Hindlimb muscle (tissue), 1 donor: ENCODE measurements around the gene ETV6. TPM values are rescaled to one million over a fixed set of nuclear protein-coding genes. Genes with fewer than 3 reads are reported as not detected.
"Not testable (repeated sequence)": the region's sequence is repeated elsewhere in the genome, so short reads cannot be mapped to it uniquely, and the experiment has no call there.

ENCODE experiments used
- DNase-seq: peaks from one replicate; pipeline ENCODE4 v3.0.0-alpha.2; 2013
- polyA plus RNA-seq: library from polyadenylated mRNA; unstranded; fragments of 120-200 nt; gene quantifications from one replicate; pipeline ENCODE4 v1.2.1, GENCODE V29; 2013; ENCODE audit not compliant: insufficient read length

Gene ETV6
- polyA plus RNA-seq, 1 donor = 12.1 TPM

DNA sequence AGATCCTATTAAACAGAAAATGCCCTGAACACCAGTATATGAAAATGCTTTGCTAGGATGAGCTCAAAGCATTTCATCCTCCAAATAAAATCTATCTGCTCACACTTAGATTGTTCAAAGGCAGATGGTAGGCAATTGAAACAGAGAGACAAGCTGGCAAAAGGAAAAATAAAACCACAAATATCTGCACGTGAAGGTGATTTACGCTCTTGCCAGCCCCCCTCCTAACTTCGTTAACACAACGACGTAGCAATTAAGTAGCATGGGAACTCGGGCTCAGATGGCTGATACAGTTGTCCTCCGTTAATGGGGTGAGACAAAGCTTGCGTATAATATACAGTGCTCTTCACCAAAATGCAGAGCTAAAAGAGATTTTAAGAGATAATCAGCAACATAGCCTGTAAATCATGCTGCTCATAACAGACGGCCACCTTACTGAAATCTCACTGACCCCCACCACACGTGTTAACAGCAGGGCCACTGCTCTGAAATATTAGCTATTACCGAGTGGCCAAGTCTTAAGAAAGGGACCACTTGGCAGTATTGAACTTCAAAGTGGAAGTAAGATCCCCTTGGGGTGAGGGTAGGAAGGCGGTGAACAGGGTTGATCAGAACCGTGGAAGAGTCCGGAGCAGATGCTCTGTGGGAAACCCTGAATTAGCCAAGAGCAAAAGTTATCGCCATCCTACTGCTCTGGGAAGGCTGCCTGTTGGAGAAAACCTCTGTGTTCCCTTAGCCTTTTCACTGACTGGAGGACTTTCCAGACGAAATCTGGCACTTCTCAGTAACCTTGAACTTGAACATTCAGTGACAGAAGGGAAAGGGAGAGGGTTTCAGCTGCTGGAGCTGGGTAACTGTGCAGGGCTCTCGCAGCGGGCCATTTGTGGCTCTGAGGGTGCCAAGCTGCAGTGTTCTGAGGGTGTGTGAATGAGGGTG, 23.1 kb downstream of the ETV6 start:
- DNase-seq = no peak

- DNase-seq = no peak
Measured at GRCh38 chr12:11673666-11674461, 24.4 kb downstream of the ETV6 start.

DNA sequence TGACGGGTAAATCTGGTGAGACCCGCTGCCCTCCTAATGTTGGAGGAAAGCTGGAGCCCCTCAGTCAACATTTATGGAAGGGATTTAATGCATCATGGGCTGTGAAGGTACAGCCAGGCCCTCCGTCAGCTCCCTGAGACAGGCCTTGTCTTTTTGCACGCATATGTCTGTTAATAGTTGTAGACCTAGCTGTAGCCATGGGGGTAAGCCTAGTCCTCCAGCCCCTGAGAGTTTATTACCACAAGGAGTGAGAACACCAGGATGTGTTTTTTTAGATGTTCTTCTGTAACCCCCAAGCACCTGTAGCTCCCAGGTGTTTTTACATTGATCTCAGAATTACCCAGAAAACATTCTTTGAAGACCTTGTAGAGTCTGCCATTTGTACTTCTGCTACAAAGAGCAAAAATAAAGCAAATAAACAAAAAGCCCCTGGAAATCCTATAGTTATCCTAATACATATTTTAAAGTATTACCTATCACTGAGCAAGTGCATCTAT, 25.5 kb downstream of the ETV6 start:
- DNase-seq = no peak

DNA sequence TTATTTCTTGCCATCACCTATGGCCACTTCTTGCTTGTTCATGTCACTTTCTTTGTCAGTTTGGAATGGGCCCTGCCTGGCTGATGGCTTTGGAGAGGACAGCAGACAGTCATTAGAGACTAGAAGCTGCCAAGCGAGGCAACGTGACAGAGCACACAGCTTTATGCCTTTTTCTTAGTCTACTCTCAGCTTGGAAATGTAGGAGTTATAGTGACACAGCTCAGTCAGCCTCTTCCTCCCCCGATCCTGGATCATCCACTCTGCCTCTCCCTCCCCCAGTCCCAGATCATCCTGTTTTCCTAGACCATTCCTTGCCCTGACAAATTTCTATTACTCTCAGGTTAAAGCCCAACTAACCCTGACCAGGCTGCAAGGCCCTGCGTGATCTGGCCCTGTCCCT, 26.6 kb downstream of the ETV6 start:
- DNase-seq = no peak

DNA sequence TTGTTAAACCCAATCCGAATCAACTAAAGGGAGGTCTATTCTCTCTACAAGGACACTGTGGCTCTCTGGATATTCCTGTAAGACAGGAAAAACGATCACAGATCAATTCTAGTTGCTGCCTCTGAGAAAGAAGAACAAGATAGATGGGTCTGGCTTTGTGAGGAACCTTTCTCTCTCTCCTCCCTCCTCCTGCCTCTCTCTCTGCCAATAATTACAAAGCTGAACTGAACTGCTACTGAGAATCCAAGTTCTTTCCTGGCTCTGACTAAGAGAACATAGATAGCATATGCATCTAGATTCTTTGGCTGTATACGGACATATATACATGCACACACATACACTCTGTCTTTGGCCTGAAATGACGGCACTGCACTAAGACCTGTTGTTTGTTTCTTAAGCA, 27.6 kb downstream of the ETV6 start:
- DNase-seq = peak; percentile 37

DNA sequence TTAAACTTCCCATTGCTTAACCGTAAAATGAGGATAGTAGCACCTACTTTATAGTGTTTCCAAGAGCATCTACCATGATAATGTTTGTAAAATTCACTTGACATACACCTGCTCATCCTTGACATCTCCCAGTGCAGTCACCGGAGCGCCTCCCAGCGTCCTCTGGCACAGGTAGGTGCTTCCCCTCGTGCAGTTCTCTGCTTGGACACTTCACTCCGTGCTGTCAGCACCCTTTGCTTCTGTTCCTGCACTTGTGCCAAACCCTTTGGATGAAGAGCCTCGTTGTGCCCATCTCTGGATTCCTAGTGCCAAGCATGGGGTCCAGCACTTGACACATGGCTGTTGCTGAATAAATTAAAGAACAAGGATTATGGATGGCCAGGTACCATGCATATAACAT, 28.3 kb downstream of the ETV6 start:
- DNase-seq = no peak

- DNase-seq = no peak
Measured at GRCh38 chr12:11678781-11679180, 29.3 kb downstream of the ETV6 start.

GRCh38 chr12:11681207-11681606, 31.7 kb downstream of the ETV6 start:
- no peak for DNase-seq

GRCh38 chr12:11681695-11682094, 32.2 kb downstream of the ETV6 start:
- not testable (repeated sequence) for DNase-seq

DNA sequence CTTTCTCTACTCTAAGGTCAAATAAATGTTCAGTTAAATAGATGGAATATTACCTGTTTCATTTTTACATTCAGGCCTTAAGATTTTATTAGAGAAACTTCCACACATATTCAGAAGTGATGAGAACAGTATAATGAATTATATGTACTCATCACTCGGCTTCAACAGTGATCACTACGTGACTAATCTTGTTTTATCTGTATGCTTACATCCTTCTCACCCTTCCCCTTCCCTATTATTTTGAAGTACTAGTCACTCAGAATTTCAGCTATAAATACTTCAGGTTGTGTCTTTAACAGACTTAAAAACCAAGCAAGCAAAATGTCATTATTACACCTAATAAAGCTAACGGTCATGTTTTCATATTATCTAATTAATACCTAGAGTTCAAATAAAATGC, 34.9 kb downstream of the ETV6 start:
- no peak for DNase-seq

DNA sequence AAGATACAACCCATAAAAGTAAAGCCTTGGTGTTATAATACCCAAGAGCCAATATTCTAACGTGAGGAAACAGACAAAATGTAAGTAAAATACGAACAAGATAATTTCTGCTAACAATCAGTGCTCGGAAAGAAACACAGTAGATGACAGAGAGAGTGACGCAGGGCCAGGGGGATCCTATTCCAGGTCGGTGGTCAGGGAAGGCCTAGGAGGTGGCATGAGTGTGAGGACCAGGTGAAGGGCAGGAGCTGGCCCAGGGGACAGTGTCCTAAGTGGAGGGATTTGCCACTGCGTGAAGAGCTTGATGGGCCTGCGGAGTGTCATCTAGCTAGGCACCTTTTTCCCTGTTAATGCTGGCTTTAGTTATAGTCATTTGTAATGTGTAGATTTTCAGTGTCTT, 35.3 kb downstream of the ETV6 start:
- no peak for DNase-seq

DNA sequence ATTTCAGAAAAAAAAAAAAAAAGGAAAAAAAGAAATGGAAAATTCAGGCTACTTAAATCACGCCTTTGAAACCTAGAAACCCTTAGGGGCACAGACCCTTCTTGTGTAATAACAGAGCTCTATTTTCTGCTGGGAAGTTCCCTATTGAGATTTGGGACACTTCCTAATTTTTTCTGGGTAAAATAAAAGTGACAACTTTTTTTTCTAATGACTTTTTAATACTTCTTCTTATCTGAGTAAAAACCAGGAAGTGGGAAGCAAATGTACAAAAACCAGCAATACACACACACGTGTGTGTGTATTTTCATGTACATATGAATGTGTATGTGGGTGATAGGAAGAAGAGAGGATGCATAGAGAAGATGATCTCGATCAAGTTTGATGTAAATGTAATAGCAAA, 35.8 kb downstream of the ETV6 start:
- no peak for DNase-seq

GRCh38 chr12:11685716-11686115, 36.2 kb downstream of the ETV6 start:
- DNase-seq = no peak

DNA sequence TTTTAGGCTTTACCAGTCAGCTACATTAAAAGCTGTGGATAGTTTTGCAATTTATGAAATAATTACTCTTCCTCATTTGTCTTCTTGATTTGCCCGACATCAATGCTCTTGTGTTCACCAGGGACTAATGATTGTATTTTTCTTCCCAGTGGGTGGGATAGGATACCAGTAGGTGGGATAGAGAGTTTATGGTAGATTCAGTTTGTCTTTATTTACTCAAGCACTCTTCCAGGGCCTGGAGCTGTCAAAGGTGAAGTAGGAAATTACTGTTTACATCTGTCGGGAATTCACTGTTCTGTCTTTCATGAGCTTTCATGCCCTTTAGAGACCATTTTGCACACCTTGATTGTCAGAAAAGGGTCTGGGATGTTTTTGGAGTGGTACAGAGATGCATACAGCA, 36.6 kb downstream of the ETV6 start:
- no peak for DNase-seq

GRCh38 chr12:11687528-11687927, 38.1 kb downstream of the ETV6 start:
- no peak for DNase-seq

- DNase-seq = no peak
Measured at GRCh38 chr12:11688379-11688778, 38.9 kb downstream of the ETV6 start.

GRCh38 chr12:11688831-11689230, 39.4 kb downstream of the ETV6 start:
- no peak for DNase-seq

DNA sequence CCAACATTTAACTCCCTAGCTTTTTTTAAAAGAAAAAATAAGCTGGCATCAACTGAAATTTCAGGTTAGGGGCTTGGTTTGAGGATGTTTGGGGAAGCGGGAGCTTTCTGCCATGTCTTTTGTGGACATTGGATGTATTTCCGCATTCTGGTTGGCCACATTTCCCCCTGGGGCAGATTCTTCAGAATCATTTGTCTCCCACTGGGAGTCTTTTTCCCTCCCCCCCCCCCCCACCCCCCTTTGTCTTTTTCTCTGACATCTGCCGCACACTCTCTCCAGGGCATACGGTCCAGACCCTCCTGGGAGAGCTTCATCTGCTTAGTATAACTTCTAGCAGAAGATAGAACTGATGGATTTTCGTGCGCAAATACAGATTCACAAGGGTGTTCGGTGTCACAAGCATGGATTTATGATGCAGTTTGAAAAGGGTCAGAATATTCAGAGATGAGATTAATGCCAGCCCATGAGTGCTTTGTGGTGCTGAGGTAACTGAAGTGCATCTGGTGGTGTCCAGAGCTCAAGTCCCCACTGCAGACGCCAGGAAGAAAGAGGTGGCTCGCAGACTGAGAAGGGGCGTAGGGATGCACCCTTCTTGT, 40.2 kb downstream of the ETV6 start:
- no peak for DNase-seq

- no peak for DNase-seq
Measured at GRCh38 chr12:11693067-11693466, 43.6 kb downstream of the ETV6 start.

DNA sequence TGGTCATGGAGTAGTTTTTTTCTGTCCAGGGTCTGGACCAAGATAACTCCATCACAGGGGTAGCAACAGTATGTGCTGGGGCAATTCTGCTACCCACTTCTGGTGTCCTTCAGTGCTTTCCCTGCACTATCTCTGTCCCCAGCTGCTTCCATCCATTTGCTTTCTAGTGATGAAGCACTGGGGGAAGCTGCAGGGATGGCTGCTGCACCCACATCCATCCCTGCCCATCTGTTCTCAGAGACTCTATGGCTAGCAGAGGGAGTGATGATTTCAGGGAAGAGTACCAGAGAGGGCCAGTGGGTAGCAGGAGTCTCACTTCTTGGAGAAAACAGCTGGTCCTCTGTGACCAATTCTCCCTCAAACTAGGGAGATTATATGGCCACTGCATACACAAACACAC, 44.1 kb downstream of the ETV6 start:
- DNase-seq = no peak

DNA sequence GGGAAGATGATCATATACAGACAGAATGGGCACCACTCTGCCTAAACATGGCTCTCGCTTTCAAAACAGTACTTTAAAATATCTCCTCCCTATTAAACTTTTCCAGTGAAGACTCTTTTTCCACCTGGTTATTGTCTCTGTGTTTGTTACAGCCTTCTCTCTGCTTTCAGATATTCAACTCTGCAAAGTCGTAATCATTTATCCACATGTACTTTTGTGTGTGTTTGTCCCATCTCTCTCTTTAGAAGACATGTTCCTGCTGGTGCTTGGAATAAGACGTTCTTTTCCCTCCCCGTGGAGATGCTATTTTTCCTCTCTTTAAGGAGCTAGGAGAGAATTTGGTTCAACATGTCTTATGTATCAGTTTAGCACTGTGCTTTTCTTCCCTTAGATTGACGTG, 45.1 kb downstream of the ETV6 start:
- no peak for DNase-seq

DNA sequence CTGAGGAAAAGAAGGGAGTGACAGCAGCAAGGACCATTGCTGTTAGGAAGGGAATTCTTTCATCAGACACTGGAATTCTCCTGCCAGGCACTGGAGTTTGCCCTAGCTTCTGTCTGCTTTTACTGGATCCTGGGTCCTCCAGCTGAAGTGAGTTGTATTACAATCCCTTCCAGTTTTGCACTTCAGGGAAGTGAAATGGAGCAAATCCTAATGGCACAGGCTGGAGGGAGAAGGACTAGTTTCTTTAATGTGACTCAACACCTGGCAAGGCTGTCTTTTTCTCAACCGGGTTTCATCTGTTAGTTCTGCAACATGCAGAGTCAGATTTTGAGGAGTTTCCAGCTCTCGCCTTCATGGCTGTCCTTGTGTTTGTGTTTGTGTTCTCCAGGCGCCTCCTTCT, 45.8 kb downstream of the ETV6 start:
- no peak for DNase-seq

DNA sequence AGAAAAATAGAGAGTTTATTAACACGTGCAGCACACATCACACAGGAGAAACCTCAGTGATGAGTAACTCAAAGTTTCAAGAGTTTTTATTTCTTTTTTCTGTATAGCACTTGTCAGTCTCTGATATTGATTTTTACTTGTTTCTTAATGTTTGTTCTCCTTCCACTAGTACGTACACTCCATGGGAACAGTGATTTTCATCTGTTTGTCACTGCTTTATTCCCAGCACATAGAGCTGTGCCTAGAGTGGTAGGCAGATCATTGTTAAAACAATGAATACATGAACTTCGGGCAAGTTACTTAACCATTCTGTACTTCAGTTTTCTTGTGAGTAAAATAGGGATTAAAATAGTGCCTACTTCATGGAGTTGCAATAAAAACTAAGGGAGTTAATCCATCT, 46.6 kb downstream of the ETV6 start:
- DNase-seq = no peak
